Neural progenitor cell (in vitro differentiated cells): ENCODE data around the gene STKLD1.

Source experiments
- CTCF ChIP-seq: fragments of 200-600 bp; sonication (generic); IDR thresholded peaks from 2 replicates; pipeline ENCODE4 v1.5.1; 2017; ENCODE audit warnings: antibody characterized with exemption, mild to moderate bottlenecking
- EZH2 ChIP-seq: fragments of 200-600 bp; sonication (generic); IDR thresholded peaks from 2 replicates; pipeline ENCODE4 v1.6.1; 2017; ENCODE audit warnings: antibody characterized with exemption, mild to moderate bottlenecking, moderate library complexity

GRCh38 chr9:133454325-133454724 lies 78.2 kb downstream of the STKLD1 start:
- TF ChIP-seq CTCF (no peak), EZH2 (no peak)
